H1 (cell line): ENCODE measurements around the gene NET1. TPM values are rescaled to one million over a fixed set of nuclear protein-coding genes. Genes with fewer than 3 reads are reported as not detected.

Experiments
- CTCF ChIA-PET: fragments of 300-600 bp; sonication (Branson Sonifier 250); formaldehyde crosslinking; loops from one replicate; lab custom pipeline; 2021; ENCODE audit not compliant: partially characterized antibody; lab: Charles Lee
- POLR2A ChIA-PET: fragments of 300-600 bp; sonication (Branson Sonifier 250); formaldehyde crosslinking; loops from one replicate; lab custom pipeline; 2021; ENCODE audit warnings: inconsistent platforms; ENCODE audit not compliant: partially characterized antibody; lab: Charles Lee
- DNase-seq, 2 experiments: peaks; one replicate each; pipeline versions ENCODE4 v3.0.0 to v3.0.0-alpha.2; 2010 to 2022; ENCODE audit warnings: low spot score in 2 of 2, low read depth in 1 of 2, mixed read lengths in 1 of 2
- FAIRE-seq: peaks from 2 replicates; lab custom pipeline; 2011; peaks lifted over from hg19 to GRCh38; lab: Jason Lieb, UNC
- H2AFZ ChIP-seq: 2 replicates; pipeline ENCODE4 v1.8.1; 2012; ENCODE audit warnings: low read length, inconsistent platforms
- H2AK5ac ChIP-seq: 2 replicates; pipeline ENCODE4 v1.6.1; 2013; ENCODE audit warnings: low read depth, low read length
- H2BK120ac ChIP-seq: replicated peaks from 2 replicates; pipeline ENCODE3; 2013; ENCODE audit warnings: low read depth, low read length, inconsistent platforms
- H2BK12ac ChIP-seq: 2 replicates; pipeline ENCODE4 v1.6.1; 2013; ENCODE audit warnings: low read depth, low read length
- H2BK15ac ChIP-seq: 2 replicates; pipeline ENCODE4 v1.6.1; 2013; ENCODE audit warnings: low read length
- H2BK20ac ChIP-seq: 2 replicates; pipeline ENCODE4 v1.6.1; 2013; ENCODE audit warnings: low read length
- H2BK5ac ChIP-seq: 2 replicates; pipeline ENCODE4 v1.6.1; 2013; ENCODE audit warnings: low read depth, low read length
- H3K14ac ChIP-seq: 2 replicates; pipeline ENCODE4 v1.6.1; 2013; ENCODE audit warnings: inconsistent platforms; ENCODE audit not compliant: insufficient read length
- H3K18ac ChIP-seq: 2 replicates; pipeline ENCODE4 v1.6.1; 2013; ENCODE audit warnings: low read length; ENCODE audit errors: extremely low read depth
- H3K23ac ChIP-seq: 2 replicates; pipeline ENCODE4 v1.6.1; 2013; ENCODE audit warnings: inconsistent platforms; ENCODE audit not compliant: insufficient read length
- H3K23me2 ChIP-seq: 2 replicates; pipeline ENCODE4 v1.6.1; 2013; ENCODE audit warnings: low read depth, low read length
- H3K27ac ChIP-seq: 2 replicates; pipeline ENCODE4 v1.6.1; 2011; ENCODE audit warnings: low read depth, low read length, inconsistent platforms
- H3K27me3 ChIP-seq, 4 experiments: replicated peaks in 1 of 4; 1 replicate in 1 of 4; 2 replicates in 3 of 4; pipeline versions ENCODE4 v1.6.1 to v1.8.1; 2011 to 2013; ENCODE audit warnings: low read length in 3 of 4, mild to moderate bottlenecking in 3 of 4, inconsistent platforms in 2 of 4, mixed read lengths in 2 of 4, moderate library complexity in 1 of 4; ENCODE audit not compliant: control insufficient read depth in 3 of 4, insufficient read depth in 3 of 4; ENCODE audit errors: extremely low read depth in 1 of 4
- H3K36me3 ChIP-seq, 4 experiments: 2 replicates each; pipeline versions ENCODE4 v1.6.1 to v1.8.1; 2011 to 2013; ENCODE audit warnings: mild to moderate bottlenecking in 4 of 4, low read length in 3 of 4, moderate library complexity in 2 of 4, control low read depth in 1 of 4, inconsistent platforms in 1 of 4; ENCODE audit not compliant: insufficient read depth in 4 of 4, control insufficient read depth in 2 of 4
- H3K4ac ChIP-seq: replicated peaks from 2 replicates; pipeline ENCODE3; 2013; ENCODE audit warnings: low read length, low read depth, mixed read lengths, inconsistent platforms; ENCODE audit not compliant: insufficient read length
- H3K4me1 ChIP-seq, 4 experiments: replicated peaks in 1 of 4; 1 replicate in 1 of 4; 2 replicates in 3 of 4; pipeline versions ENCODE4 v1.6.1 to v1.8.1; 2011 to 2013; ENCODE audit warnings: low read length in 3 of 4, inconsistent platforms in 2 of 4, mixed read lengths in 1 of 4; ENCODE audit not compliant: insufficient read depth in 4 of 4, control insufficient read depth in 3 of 4
- H3K4me2 ChIP-seq, 2 experiments: 2 replicates each; pipeline versions ENCODE4 v1.6.1 to v1.8.1; 2011 to 2013; ENCODE audit warnings: low read depth in 2 of 2, low read length in 2 of 2, control low read depth in 1 of 2, inconsistent platforms in 1 of 2, mild to moderate bottlenecking in 1 of 2; ENCODE audit not compliant: insufficient read depth in 1 of 2
- H3K4me3 ChIP-seq, 4 experiments: fragments of 200-600, 300-600 bp in 1 of 4; sonication (generic), shearing (Covaris generic), sonication (Bioruptor Twin) in 1 of 4; 2 replicates each; pipeline versions ENCODE4 v1.5.1 to v1.8.1; 2011 to 2016; ENCODE audit warnings: low read length in 4 of 4, low read depth in 3 of 4, control low read depth in 2 of 4, inconsistent platforms in 2 of 4, mild to moderate bottlenecking in 2 of 4, mixed read lengths in 1 of 4, moderate library complexity in 1 of 4; ENCODE audit not compliant: insufficient read depth in 2 of 4; ENCODE audit errors: extremely low read depth in 1 of 4
- H3K56ac ChIP-seq: replicated peaks from 2 replicates; pipeline ENCODE3; 2013; ENCODE audit warnings: low read depth, mild to moderate bottlenecking, mixed read lengths, low read length, inconsistent platforms; ENCODE audit not compliant: insufficient read length
- H3K79me1 ChIP-seq: 2 replicates; pipeline ENCODE4 v1.6.1; 2013; ENCODE audit warnings: low read depth, low read length, control low read depth
- H3K79me2 ChIP-seq, 2 experiments: 2 replicates each; pipeline versions ENCODE4 v1.6.1 to v1.8.1; 2012 to 2013; ENCODE audit warnings: low read length in 2 of 2, mild to moderate bottlenecking in 2 of 2, inconsistent platforms in 1 of 2; ENCODE audit not compliant: insufficient read depth in 2 of 2, control insufficient read depth in 1 of 2
- H3K9ac ChIP-seq, 4 experiments: replicated peaks in 1 of 4; 1 replicate in 1 of 4; 2 replicates in 3 of 4; pipeline versions ENCODE4 v1.6.1 to v1.8.1; 2011 to 2013; ENCODE audit warnings: low read depth in 3 of 4, low read length in 3 of 4, control low read depth in 2 of 4, mild to moderate bottlenecking in 2 of 4, moderate library complexity in 2 of 4, inconsistent platforms in 1 of 4; ENCODE audit errors: extremely low read depth in 1 of 4
- H3K9me3 ChIP-seq, 2 experiments: 2 replicates each; pipeline versions ENCODE4 v1.6.1 to v1.8.1; 2012 to 2013; ENCODE audit warnings: mild to moderate bottlenecking in 2 of 2, moderate library complexity in 2 of 2, control low read depth in 1 of 2, inconsistent platforms in 1 of 2, low read depth in 1 of 2, low read length in 1 of 2, mixed read lengths in 1 of 2; ENCODE audit not compliant: insufficient read depth in 2 of 2
- H4K20me1 ChIP-seq, 2 experiments: replicated peaks in 1 of 2; 2 replicates each; pipeline versions ENCODE3 to v1.8.1; 2011 to 2013; ENCODE audit warnings: inconsistent platforms in 2 of 2, low read length in 2 of 2, mild to moderate bottlenecking in 1 of 2; ENCODE audit not compliant: insufficient read depth in 2 of 2, control insufficient read depth in 1 of 2
- H4K5ac ChIP-seq: 2 replicates; pipeline ENCODE4 v1.6.1; 2013; ENCODE audit warnings: low read length, low read depth, mixed read lengths, inconsistent platforms; ENCODE audit not compliant: insufficient read length
- H4K8ac ChIP-seq: 2 replicates; pipeline ENCODE4 v1.8.0; 2013; ENCODE audit warnings: mild to moderate bottlenecking, moderate library complexity, low read length, inconsistent platforms; ENCODE audit not compliant: insufficient read depth; ENCODE audit errors: extremely low read depth
- H4K91ac ChIP-seq: replicated peaks from 2 replicates; pipeline ENCODE3; 2013; ENCODE audit warnings: low read length, mixed read lengths, inconsistent platforms; ENCODE audit not compliant: insufficient read length
- BRCA1 ChIP-seq: IDR thresholded peaks from 2 replicates; pipeline ENCODE4 v1.6.1; 2012; ENCODE audit warnings: low read depth, low read length, improper control_type of control experiment
- CTBP2 ChIP-seq: IDR thresholded peaks from 2 replicates; pipeline ENCODE4 v1.7.0; 2011; ENCODE audit warnings: borderline replicate concordance, mild to moderate bottlenecking, moderate library complexity, mixed read lengths, low read length; ENCODE audit not compliant: insufficient read depth, insufficient read length
- RFX5 ChIP-seq: IDR thresholded peaks from 2 replicates; pipeline ENCODE4 v1.6.1; 2011; ENCODE audit warnings: low read depth, low read length, improper control_type of control experiment, borderline replicate concordance
- SIN3A ChIP-seq, 2 experiments: IDR thresholded peaks in 1 of 2; conservative IDR thresholded peaks in 1 of 2; 2 replicates each; pipeline ENCODE4 v1.6.1; 2011 to 2012; ENCODE audit warnings: low read length in 2 of 2, improper control_type of control experiment in 1 of 2, low read depth in 1 of 2, mild to moderate bottlenecking in 1 of 2
- YY1 ChIP-seq: IDR thresholded peaks from 2 replicates; pipeline ENCODE4 v1.6.1; 2011; ENCODE audit warnings: low read depth, mild to moderate bottlenecking, low read length
- WGBS, 2 experiments: shearing (Covaris generic) in 1 of 2; methylation state at CpG; one replicate each; pipeline versions ENCODE4 v1.1.6 to v1.1.7; 2013 to 2015; ENCODE audit warnings: low lambda C conversion rate in 2 of 2, mixed read lengths in 2 of 2, inconsistent platforms in 1 of 2, low coverage in 1 of 2, missing lambda C conversion rate in 1 of 2; ENCODE audit not compliant: insufficient replicate concordance in 2 of 2, insufficient coverage in 1 of 2, insufficient read length in 1 of 2; ENCODE audit errors: extremely low coverage in 1 of 2, missing lambda C conversion rate in 1 of 2; 5-methylcytosine and 5-hydroxymethylcytosine counted together
- polyA plus RNA-seq, 7 experiments: library from polyadenylated mRNA; depleted of rRNA in 3 of 7; stranded (reverse) in 5 of 7; unstranded in 2 of 7; fragments of >200 nt in 5 of 7; fragments of 200-250 nt in 2 of 7; gene quantifications; 1 replicate in 5 of 7; 2 replicates in 1 of 7; 4 replicates in 1 of 7; pipeline versions ENCODE4 v1.2.1 to v1.2.3, GENCODE V29; 2011 to 2013; ENCODE audit warnings: missing spikeins in 2 of 7, mixed read lengths in 2 of 7
- total RNA-seq: library from RNA; stranded (reverse); fragmentation: NEBNext Ultra II Directional; extraction: Animal tissue kit (Norgen Biotek cat#: 25700); gene quantifications from 2 replicates; pipeline ENCODE4 v1.2.1, GENCODE V29; 2021

NET1 gene
- total and polyA plus RNA-seq, 2 of the 8 experiments (the other 6 are each of a cell fraction or from before 2014, with no cell fraction given), result 21.5 to 117 TPM

GRCh38 chr10:5492322-5492855 is 80.0 kb downstream of the NET1 start:
- Histone ChIP-seq H3K56ac (no peak overlapping the region), H2AFZ (no peak overlapping the region), H2BK12ac (0 out of 2 replicates have a peak overlapping the region, but pooled peaks have one; percentile 89), H3K4me2 (no peak overlapping the region), H2BK20ac (no peak overlapping the region), H3K27ac (no peak overlapping the region), H4K20me1 (peaks cover 0 to 3% of the 10 kb centered on the region in 2 experiments), H3K18ac (no peak overlapping the region), H4K5ac (no peak overlapping the region), H3K4me1 (peaks cover 0 to 9% (median 3%) of the 10 kb centered on the region in 4 experiments; a peak in 5 of 7 replicates), H3K9me3 (peaks cover 6 to 7% of the 10 kb centered on the region in 2 experiments; a peak in 2 of 4 replicates), H4K8ac (no peak overlapping the region), H4K91ac (no peak overlapping the region), H3K23ac (no peak overlapping the region), H2BK5ac (no peak overlapping the region), H3K36me3 (no peaks in the 10 kb centered on the region), H2BK120ac (no peak overlapping the region), H3K4me3 (no peak overlapping the region), H3K79me2 (no peaks in the 10 kb centered on the region), H3K14ac (no peak overlapping the region), H3K27me3 (no peaks in the 10 kb centered on the region), H3K79me1 (no peaks in the 10 kb centered on the region), H3K23me2 (peaks cover 4% of the 10 kb centered on the region; the same call in 1 of the 2 replicates), H3K4ac (no peak overlapping the region), H2BK15ac (no peak overlapping the region; the same call in 1 of the 2 replicates), H3K9ac (no peak overlapping the region), H2AK5ac (peak overlapping the region; percentile 83; the same call in 1 of the 2 replicates)
- ChIA-PET POLR2A (interaction anchor here (0.9 kb wide), 1 partner anchor 46 kb away, joined by 3 read pairs; no protein-coding TSS in a partner anchor), CTCF (interaction anchor here (0.6 to 0.9 kb wide), 2 partner anchors 47 to 137 kb away, joined by 3 read pairs; no protein-coding TSS in a partner anchor)
- 80% methylated on average over 4 of the region's 4 CpGs; no CpG with 5 or more reads in 1 of the 2 experiments for WGBS, 2 experiments
- DNase-seq, result no peak
- FAIRE-seq, result no peak
- TF ChIP-seq BRCA1, result no peak
- no peak for TF ChIP-seq CTBP2
- no peak for TF ChIP-seq RFX5
- no peak for TF ChIP-seq YY1
- no peak for TF ChIP-seq SIN3A (conservative IDR thresholded peaks at IDR 0.05 in 1 of 2, IDR thresholded peaks at IDR 0.05 in 1 of 2; ENCODE audit: low read depth in 1 of 2, low read length in 2 of 2)
